ENCODE measurements around the gene APOA4. TPM values are rescaled to one million over a fixed set of nuclear protein-coding genes. Genes with fewer than 3 reads are reported as not detected.
A peak's percentile ranks its signal among the peaks of the same experiment; 100 is the strongest.

APOA4 gene
- total and polyA plus RNA-seq, 2 experiments from 2014 or later: not detected

DNA sequence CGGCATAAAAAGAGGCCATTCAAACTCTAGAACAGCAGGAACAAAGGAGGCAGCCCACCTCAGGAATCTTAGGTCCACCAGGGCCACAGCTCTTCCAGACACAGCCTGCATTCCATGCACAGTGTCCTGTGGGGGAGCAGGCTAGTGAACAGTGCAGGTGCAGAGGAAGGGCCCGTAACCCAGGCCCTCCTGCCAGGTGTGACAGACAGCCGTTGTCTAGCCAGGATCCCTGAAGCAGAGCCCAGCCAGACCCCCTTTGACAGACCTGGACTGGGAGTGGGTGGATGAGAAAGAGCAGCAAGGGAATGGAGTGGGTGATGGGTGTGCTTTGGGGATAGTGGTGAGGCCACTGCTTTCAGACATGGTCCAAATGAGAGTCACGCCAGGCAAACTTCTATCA is 34.1 kb downstream of the APOA4 start:
- no peak for TF ChIP-seq CREB1 (CRISPR knock-in tag; IDR thresholded peaks at IDR 0.05; ENCODE audit: low read depth)
- TF ChIP-seq STAT1 (IDR thresholded peaks at IDR 0.05; ENCODE audit: unreplicated experiment): no peak
- no peak for TF ChIP-seq EZH2phosphoT487 (IDR thresholded peaks at IDR 0.05; ENCODE audit: unreplicated experiment)
- TF ChIP-seq ZNF331 (CRISPR knock-in tag; IDR thresholded peaks at IDR 0.05; ENCODE audit: low read depth): no peak
- no peak for TF ChIP-seq POLR2AphosphoS5 (IDR thresholded peaks at IDR 0.05; ENCODE audit: low read depth)
- TF ChIP-seq, protein P1, sequence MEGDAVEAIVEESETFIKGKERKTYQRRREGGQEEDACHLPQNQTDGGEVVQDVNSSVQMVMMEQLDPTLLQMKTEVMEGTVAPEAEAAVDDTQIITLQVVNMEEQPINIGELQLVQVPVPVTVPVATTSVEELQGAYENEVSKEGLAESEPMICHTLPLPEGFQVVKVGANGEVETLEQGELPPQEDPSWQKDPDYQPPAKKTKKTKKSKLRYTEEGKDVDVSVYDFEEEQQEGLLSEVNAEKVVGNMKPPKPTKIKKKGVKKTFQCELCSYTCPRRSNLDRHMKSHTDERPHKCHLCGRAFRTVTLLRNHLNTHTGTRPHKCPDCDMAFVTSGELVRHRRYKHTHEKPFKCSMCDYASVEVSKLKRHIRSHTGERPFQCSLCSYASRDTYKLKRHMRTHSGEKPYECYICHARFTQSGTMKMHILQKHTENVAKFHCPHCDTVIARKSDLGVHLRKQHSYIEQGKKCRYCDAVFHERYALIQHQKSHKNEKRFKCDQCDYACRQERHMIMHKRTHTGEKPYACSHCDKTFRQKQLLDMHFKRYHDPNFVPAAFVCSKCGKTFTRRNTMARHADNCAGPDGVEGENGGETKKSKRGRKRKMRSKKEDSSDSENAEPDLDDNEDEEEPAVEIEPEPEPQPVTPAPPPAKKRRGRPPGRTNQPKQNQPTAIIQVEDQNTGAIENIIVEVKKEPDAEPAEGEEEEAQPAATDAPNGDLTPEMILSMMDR (conservative IDR thresholded peaks at IDR 0.05; ENCODE audit: low read depth in 2 of 2): no peak
- no peak for TF ChIP-seq NANOG (IDR thresholded peaks at IDR 0.05; ENCODE audit: borderline replicate concordance)
- no peak for TF ChIP-seq JUNB (IDR thresholded peaks at IDR 0.05; ENCODE audit: unreplicated experiment)
- TF ChIP-seq EZH2 (IDR thresholded peaks at IDR 0.05; ENCODE audit: low read depth, unreplicated experiment): no peak
- TF ChIP-seq, protein P2, sequence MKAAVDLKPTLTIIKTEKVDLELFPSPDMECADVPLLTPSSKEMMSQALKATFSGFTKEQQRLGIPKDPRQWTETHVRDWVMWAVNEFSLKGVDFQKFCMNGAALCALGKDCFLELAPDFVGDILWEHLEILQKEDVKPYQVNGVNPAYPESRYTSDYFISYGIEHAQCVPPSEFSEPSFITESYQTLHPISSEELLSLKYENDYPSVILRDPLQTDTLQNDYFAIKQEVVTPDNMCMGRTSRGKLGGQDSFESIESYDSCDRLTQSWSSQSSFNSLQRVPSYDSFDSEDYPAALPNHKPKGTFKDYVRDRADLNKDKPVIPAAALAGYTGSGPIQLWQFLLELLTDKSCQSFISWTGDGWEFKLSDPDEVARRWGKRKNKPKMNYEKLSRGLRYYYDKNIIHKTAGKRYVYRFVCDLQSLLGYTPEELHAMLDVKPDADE (IDR thresholded peaks at IDR 0.05): no peak
- TF ChIP-seq, protein P3, sequence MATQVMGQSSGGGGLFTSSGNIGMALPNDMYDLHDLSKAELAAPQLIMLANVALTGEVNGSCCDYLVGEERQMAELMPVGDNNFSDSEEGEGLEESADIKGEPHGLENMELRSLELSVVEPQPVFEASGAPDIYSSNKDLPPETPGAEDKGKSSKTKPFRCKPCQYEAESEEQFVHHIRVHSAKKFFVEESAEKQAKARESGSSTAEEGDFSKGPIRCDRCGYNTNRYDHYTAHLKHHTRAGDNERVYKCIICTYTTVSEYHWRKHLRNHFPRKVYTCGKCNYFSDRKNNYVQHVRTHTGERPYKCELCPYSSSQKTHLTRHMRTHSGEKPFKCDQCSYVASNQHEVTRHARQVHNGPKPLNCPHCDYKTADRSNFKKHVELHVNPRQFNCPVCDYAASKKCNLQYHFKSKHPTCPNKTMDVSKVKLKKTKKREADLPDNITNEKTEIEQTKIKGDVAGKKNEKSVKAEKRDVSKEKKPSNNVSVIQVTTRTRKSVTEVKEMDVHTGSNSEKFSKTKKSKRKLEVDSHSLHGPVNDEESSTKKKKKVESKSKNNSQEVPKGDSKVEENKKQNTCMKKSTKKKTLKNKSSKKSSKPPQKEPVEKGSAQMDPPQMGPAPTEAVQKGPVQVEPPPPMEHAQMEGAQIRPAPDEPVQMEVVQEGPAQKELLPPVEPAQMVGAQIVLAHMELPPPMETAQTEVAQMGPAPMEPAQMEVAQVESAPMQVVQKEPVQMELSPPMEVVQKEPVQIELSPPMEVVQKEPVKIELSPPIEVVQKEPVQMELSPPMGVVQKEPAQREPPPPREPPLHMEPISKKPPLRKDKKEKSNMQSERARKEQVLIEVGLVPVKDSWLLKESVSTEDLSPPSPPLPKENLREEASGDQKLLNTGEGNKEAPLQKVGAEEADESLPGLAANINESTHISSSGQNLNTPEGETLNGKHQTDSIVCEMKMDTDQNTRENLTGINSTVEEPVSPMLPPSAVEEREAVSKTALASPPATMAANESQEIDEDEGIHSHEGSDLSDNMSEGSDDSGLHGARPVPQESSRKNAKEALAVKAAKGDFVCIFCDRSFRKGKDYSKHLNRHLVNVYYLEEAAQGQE (IDR thresholded peaks at IDR 0.05; ENCODE audit: unreplicated experiment): no peak
- TF ChIP-seq, protein P4, sequence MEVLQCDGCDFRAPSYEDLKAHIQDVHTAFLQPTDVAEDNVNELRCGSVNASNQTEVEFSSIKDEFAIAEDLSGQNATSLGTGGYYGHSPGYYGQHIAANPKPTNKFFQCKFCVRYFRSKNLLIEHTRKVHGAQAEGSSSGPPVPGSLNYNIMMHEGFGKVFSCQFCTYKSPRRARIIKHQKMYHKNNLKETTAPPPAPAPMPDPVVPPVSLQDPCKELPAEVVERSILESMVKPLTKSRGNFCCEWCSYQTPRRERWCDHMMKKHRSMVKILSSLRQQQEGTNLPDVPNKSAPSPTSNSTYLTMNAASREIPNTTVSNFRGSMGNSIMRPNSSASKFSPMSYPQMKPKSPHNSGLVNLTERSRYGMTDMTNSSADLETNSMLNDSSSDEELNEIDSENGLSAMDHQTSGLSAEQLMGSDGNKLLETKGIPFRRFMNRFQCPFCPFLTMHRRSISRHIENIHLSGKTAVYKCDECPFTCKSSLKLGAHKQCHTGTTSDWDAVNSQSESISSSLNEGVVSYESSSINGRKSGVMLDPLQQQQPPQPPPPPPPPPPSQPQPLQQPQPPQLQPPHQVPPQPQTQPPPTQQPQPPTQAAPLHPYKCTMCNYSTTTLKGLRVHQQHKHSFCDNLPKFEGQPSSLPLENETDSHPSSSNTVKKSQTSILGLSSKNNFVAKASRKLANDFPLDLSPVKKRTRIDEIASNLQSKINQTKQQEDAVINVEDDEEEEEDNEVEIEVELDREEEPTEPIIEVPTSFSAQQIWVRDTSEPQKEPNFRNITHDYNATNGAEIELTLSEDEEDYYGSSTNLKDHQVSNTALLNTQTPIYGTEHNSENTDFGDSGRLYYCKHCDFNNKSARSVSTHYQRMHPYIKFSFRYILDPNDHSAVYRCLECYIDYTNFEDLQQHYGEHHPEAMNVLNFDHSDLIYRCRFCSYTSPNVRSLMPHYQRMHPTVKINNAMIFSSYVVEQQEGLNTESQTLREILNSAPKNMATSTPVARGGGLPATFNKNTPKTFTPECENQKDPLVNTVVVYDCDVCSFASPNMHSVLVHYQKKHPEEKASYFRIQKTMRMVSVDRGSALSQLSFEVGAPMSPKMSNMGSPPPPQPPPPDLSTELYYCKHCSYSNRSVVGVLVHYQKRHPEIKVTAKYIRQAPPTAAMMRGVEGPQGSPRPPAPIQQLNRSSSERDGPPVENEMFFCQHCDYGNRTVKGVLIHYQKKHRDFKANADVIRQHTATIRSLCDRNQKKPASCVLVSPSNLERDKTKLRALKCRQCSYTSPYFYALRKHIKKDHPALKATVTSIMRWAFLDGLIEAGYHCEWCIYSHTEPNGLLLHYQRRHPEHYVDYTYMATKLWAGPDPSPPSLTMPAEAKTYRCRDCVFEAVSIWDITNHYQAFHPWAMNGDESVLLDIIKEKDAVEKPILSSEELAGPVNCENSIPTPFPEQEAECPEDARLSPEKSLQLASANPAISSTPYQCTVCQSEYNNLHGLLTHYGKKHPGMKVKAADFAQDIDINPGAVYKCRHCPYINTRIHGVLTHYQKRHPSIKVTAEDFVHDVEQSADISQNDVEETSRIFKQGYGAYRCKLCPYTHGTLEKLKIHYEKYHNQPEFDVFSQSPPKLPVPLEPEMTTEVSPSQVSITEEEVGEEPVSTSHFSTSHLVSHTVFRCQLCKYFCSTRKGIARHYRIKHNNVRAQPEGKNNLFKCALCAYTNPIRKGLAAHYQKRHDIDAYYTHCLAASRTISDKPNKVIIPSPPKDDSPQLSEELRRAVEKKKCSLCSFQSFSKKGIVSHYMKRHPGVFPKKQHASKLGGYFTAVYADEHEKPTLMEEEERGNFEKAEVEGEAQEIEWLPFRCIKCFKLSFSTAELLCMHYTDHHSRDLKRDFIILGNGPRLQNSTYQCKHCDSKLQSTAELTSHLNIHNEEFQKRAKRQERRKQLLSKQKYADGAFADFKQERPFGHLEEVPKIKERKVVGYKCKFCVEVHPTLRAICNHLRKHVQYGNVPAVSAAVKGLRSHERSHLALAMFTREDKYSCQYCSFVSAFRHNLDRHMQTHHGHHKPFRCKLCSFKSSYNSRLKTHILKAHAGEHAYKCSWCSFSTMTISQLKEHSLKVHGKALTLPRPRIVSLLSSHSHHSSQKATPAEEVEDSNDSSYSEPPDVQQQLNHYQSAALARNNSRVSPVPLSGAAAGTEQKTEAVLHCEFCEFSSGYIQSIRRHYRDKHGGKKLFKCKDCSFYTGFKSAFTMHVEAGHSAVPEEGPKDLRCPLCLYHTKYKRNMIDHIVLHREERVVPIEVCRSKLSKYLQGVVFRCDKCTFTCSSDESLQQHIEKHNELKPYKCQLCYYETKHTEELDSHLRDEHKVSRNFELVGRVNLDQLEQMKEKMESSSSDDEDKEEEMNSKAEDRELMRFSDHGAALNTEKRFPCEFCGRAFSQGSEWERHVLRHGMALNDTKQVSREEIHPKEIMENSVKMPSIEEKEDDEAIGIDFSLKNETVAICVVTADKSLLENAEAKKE (CRISPR knock-in tag; IDR thresholded peaks at IDR 0.05): no peak
- no peak for TF ChIP-seq ZNF114 (CRISPR knock-in tag; IDR thresholded peaks at IDR 0.05)
- H3K27ac ChIP-seq (ENCODE audit: low read depth): no peak overlapping the region
- H3K4me2 ChIP-seq: no peak overlapping the region
- peaks cover 32% of the 10 kb centered on the region for H3K36me3 Mint-ChIP-seq (ENCODE audit: low read depth)
- no peak overlapping the region for H3K27ac Mint-ChIP-seq
- H4K20me1 ChIP-seq (replicated peaks; ENCODE audit: insufficient read depth): peaks cover 14% of the 10 kb centered on the region; the same call in 1 of the 2 replicates
- H3K27me3 ChIP-seq (ENCODE audit: insufficient read depth): no peaks in the 10 kb centered on the region
- H3K4me1 Mint-ChIP-seq: peaks cover 23% of the 10 kb centered on the region
- H3K36me3 ChIP-seq (ENCODE audit: insufficient read depth): peaks cover 25% of the 10 kb centered on the region
- no peak for ATAC-seq
- no peaks in the 10 kb centered on the region for H3K9me2 ChIP-seq (ENCODE audit: insufficient read depth)
- no peak overlapping the region; the same call in 1 of the 2 replicates for H3K4me3 ChIP-seq
- peaks cover 2% of the 10 kb centered on the region; the same call in 1 of the 2 replicates for H3F3A ChIP-seq (replicated peaks; ENCODE audit: low read depth)
- DNase-seq (ENCODE audit: low spot score): peak; percentile 24
- peaks cover 18% of the 10 kb centered on the region for H3K79me2 ChIP-seq (replicated peaks; ENCODE audit: insufficient read depth)
- peaks cover 10% of the 10 kb centered on the region for H3K4me1 ChIP-seq (ENCODE audit: insufficient read depth)
- H2AFZ ChIP-seq: no peak overlapping the region
- peaks cover 10% of the 10 kb centered on the region for H3K27me3 Mint-ChIP-seq (ENCODE audit: insufficient read depth, low read depth, poor library complexity)
- no peaks in the 10 kb centered on the region for H3K9me3 Mint-ChIP-seq
- peak overlapping the region; percentile 96; the same call in 2 of the 3 replicates for H3K4me3 Mint-ChIP-seq
